ENCODE results near the gene ADARB2. TPM values are rescaled to one million over a fixed set of nuclear protein-coding genes. Genes with fewer than 3 reads are reported as not detected.

Gene ADARB2
- total RNA-seq, 1 donor from 2014 or later, result not detected

GRCh38 chr10:1180836-1181235 is 556.5 kb downstream of the ADARB2 start:
- no peak for DNase-seq

- no peak for DNase-seq
Measured at GRCh38 chr10:1180071-1180730, 557.1 kb downstream of the ADARB2 start.

- no peak for DNase-seq
Measured at GRCh38 chr10:1179346-1180070, 557.8 kb downstream of the ADARB2 start.

GRCh38 chr10:1178506-1178905 is 558.8 kb downstream of the ADARB2 start:
- DNase-seq, result no peak

GRCh38 chr10:1177936-1178335 is 559.4 kb downstream of the ADARB2 start:
- no peak for DNase-seq

GRCh38 chr10:1175956-1176565 is 561.3 kb downstream of the ADARB2 start:
- DNase-seq, result no peak

GRCh38 chr10:1174022-1174421 is 563.3 kb downstream of the ADARB2 start:
- DNase-seq, result no peak

GRCh38 chr10:1173091-1173490 is 564.2 kb downstream of the ADARB2 start:
- no peak for DNase-seq

- DNase-seq, result no peak
Measured at GRCh38 chr10:1172256-1172984, 564.9 kb downstream of the ADARB2 start.

- no peak for DNase-seq
Measured at GRCh38 chr10:1171586-1171985, 565.7 kb downstream of the ADARB2 start.

- no peak for DNase-seq
Measured at GRCh38 chr10:1171182-1171581, 566.1 kb downstream of the ADARB2 start.

- DNase-seq, result no peak
Measured at GRCh38 chr10:1170867-1171180, 566.5 kb downstream of the ADARB2 start.

- DNase-seq, result no peak
Measured at GRCh38 chr10:1169981-1170866, 567.1 kb downstream of the ADARB2 start.

- no peak for DNase-seq
Measured at GRCh38 chr10:1169186-1169885, 568.0 kb downstream of the ADARB2 start.

GRCh38 chr10:1168763-1169162 is 568.6 kb downstream of the ADARB2 start:
- no peak for DNase-seq

- DNase-seq, result no peak
Measured at GRCh38 chr10:1166828-1167275, 570.5 kb downstream of the ADARB2 start.

- DNase-seq, result no peak
Measured at GRCh38 chr10:1166101-1166827, 571.1 kb downstream of the ADARB2 start.

- DNase-seq, result no peak
Measured at GRCh38 chr10:1163831-1164230, 573.5 kb downstream of the ADARB2 start.

GRCh38 chr10:1163204-1163660 is 574.1 kb downstream of the ADARB2 start:
- DNase-seq, result no peak

- no peak for DNase-seq
Measured at GRCh38 chr10:1162481-1163203, 574.7 kb downstream of the ADARB2 start.

Measured in dermis blood vessel endothelial cell (primary cell).